GM19238 (cell line): ENCODE data around the gene ANKS1A.
A peak's percentile ranks its signal among the peaks of the same experiment; 100 is the strongest.
"Not testable (repeated sequence)": the region's sequence is repeated elsewhere in the genome, so short reads cannot be mapped to it uniquely, and the experiment has no call there.

ENCODE experiments used
- DNase-seq: peaks from one replicate; pipeline ENCODE4 v3.0.0; 2011; ENCODE audit warnings: low spot score; ENCODE audit not compliant: insufficient read length

ANKS1A gene

GRCh38 chr6:35096129-35096862, 207.2 kb downstream of the ANKS1A start:
- no peak for DNase-seq

DNA sequence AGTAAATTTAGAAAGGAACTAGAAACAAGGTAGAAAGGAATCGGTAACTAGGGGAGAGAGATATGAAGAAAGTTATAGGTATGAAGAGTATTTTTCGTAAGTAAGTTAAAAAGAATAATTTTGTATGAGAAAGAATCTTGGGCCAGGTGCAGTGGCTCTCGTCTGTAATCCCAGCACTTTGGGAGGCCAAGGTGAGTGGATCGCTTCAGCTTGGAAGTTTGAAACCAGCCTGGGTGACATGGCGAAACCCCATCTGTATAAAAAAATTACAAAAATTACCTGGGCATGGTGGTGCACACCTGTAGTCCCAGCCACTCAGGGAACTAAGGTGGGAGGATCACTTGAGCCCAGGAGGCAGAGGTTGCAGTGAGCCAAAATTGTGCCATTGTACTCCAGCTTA, 210.1 kb downstream of the ANKS1A start:
- no peak for DNase-seq

GRCh38 chr6:35105078-35105477, 216.0 kb downstream of the ANKS1A start:
- no peak for DNase-seq

GRCh38 chr6:35106061-35106460, 217.0 kb downstream of the ANKS1A start:
- not testable (repeated sequence) for DNase-seq

DNA sequence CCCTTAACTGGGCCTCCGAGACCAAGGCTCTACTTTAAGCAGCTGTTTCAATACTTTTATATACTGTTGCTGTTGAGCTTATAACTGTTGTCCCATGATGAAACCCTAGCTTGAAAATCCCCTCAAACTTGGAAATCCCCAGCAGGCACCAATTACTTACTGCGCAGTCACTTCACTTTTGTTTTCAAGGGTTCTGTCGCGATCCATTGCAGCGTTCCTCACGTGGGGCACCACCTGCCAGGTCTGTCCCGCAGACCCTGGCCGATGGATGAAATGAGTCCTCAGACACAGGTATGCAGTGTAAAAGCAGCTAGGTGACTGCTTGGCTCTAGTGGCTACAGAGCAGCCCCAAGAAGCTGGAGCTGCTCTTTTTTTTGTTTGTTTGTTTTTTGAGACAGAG, 218.2 kb downstream of the ANKS1A start:
- DNase-seq, result not testable (repeated sequence)

- DNase-seq, result not testable (repeated sequence)
Observed at GRCh38 chr6:35107761-35108160, 218.7 kb downstream of the ANKS1A start.

- DNase-seq, result no peak
Observed at GRCh38 chr6:35108309-35108885, 219.3 kb downstream of the ANKS1A start.

- no peak for DNase-seq
Observed at GRCh38 chr6:35120746-35121145, 231.7 kb downstream of the ANKS1A start.

DNA sequence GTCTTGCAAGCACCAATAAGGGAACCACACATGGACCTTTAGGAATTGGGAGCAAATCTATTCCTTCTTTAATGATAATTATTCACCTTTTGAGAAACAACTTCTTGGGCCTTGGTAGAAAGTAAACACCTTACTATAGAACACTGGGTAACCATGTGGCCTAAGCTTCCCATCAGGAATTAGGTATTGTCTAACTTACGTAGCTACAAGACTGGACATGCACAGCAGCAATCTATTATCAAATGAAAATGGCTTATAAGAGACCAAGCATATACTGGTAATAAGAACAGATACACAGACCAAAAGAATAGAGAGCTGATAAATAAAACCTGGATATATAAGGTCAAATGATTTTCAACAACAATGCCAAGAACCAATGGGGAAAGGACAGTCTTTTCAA, 235.3 kb downstream of the ANKS1A start:
- DNase-seq, result no peak

- DNase-seq, result no peak
Observed at GRCh38 chr6:35128042-35128441, 239.0 kb downstream of the ANKS1A start.

- DNase-seq, result no peak
Observed at GRCh38 chr6:35128496-35128895, 239.4 kb downstream of the ANKS1A start.

DNA sequence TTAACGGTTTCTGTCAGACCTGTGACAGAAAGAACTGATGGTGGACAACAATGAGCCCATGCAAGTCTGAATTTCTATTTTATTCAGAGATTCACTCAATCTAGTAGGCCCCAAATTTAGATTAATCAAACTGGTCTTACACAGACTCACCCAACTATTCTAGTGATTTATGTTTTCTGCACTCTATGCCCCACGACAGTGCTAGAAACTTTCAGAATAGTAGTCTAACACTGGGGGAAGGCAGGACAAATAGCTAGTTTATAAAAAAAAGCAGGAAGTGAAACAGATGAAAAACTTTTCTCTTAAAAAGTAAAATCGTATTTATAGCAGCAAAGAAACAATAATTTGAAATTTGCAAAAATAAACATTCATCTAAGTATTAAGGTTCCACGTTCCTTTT, 247.1 kb downstream of the ANKS1A start:
- no peak for DNase-seq

GRCh38 chr6:35138191-35138590, 249.1 kb downstream of the ANKS1A start:
- DNase-seq, result not testable (repeated sequence)

DNA sequence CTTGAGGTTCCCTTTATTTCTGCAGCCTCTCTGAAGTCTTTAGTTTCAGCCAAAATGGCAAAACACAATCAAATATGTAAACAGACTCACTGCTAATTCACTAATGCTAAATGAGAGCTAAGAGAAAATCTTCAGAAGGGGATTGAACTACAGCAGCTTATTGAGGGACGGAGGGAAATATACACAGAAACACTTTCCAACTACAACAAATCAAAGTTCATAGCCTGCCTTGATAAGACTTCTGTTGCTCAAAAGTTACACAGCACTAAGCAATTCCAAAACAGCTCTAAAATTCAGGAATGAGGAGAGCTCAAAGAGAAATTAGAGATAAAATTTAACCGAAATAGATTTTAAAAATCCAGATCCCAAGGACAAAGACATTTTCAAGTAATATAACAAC, 250.4 kb downstream of the ANKS1A start:
- DNase-seq, result no peak

DNA sequence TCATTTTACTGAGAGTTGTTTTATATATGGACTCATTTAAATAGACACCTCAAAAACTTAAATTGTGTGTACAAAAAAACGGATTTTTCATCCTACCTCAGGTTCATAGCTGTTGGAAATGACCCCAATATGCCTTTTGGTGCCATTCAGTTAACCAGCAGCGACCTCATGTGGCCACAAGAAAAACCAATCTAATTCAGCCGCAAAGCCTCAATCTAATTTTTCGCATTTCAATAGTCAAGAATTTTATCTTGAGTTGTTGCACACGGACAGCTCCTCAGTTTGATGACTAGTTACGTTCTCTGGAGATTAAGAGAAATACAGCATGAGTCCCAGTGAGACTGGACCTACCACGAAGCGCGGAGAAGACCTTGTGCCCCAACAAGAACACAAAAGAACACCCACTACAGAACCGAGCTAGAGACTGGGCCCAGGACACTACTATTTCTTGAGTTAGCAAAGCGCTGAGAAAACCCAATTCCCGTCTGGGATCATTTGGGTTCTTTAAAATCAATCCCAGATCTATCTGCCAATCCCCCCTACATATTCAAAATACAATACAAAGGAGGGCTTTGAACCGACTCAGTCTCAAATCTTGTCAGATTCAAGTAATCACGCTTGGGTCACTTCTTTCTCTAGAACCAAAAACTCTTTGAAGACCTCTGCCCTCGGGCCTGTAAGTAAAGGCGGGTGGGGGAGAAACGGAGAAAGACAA, 251.0 kb downstream of the ANKS1A start:
- peak; percentile 30 for DNase-seq

GRCh38 chr6:35140639-35141006, 251.6 kb downstream of the ANKS1A start:
- DNase-seq, result no peak
